ENCODE data around the gene PARD3B. TPM values are rescaled to one million over a fixed set of nuclear protein-coding genes. Genes with fewer than 3 reads are reported as not detected.

The PARD3B gene
- total and polyA plus RNA-seq, 2 of the 8 experiments (the other 6 are each of a cell fraction or from before 2014, with no cell fraction given), result 1.2 to 5.7 TPM

- Histone ChIP-seq H3K4me3 (ENCODE audit: extremely low read depth in 1 of 4, insufficient read depth in 2 of 4, low read depth in 3 of 4, low read length in 4 of 4) (no peak overlapping the region), H4K20me1 (replicated peaks in 1 of 2; ENCODE audit: control insufficient read depth in 1 of 2, insufficient read depth in 2 of 2, low read length in 2 of 2) (no peaks in the 10 kb centered on the region)
- WGBS, 2 experiments (ENCODE audit: extremely low coverage in 1 of 2, insufficient coverage in 1 of 2, insufficient read length in 1 of 2, insufficient replicate concordance in 2 of 2, low coverage in 1 of 2, low lambda C conversion rate in 2 of 2, missing lambda C conversion rate in 1 of 2), result 87% methylated on average over 7 of the region's 7 CpGs; no CpG with 5 or more reads in 1 of the 2 experiments
- no peak for TF ChIP-seq SP2 (IDR thresholded peaks at IDR 0.05; ENCODE audit: low read length)
- TF ChIP-seq HDAC6 (IDR thresholded peaks at IDR 0.05; ENCODE audit: low read depth, low read length), result no peak
- TF ChIP-seq TBP (IDR thresholded peaks at IDR 0.05; ENCODE audit: low read depth, low read length), result no peak
- TF ChIP-seq KDM5A (IDR thresholded peaks at IDR 0.05; ENCODE audit: low read length), result no peak
- no peak for TF ChIP-seq CREB1 (IDR thresholded peaks at IDR 0.05)
- no peak for TF ChIP-seq CBX5 (IDR thresholded peaks at IDR 0.05; ENCODE audit: low read depth, low read length)
- no peak for TF ChIP-seq KDM1A (IDR thresholded peaks at IDR 0.05; ENCODE audit: borderline replicate concordance, low read length)
- TF ChIP-seq USF2 (IDR thresholded peaks at IDR 0.05; ENCODE audit: low read length), result no peak
- TF ChIP-seq CHD2 (IDR thresholded peaks at IDR 0.05; ENCODE audit: low read length), result no peak
- no peak for TF ChIP-seq SIRT6 (IDR thresholded peaks at IDR 0.05; ENCODE audit: low read length)
- TF ChIP-seq KDM4A (IDR thresholded peaks at IDR 0.05; ENCODE audit: low read depth, low read length, severe bottlenecking), result no peak
- no peak for TF ChIP-seq JUND (IDR thresholded peaks at IDR 0.05; ENCODE audit: low read length)
- TF ChIP-seq BACH1 (IDR thresholded peaks at IDR 0.05; ENCODE audit: low read length), result no peak
- no peak for TF ChIP-seq TAF7 (optimal IDR thresholded peaks at IDR 0.05; ENCODE audit: borderline replicate concordance, low read depth, low read length)
- no peak for TF ChIP-seq YY1 (IDR thresholded peaks at IDR 0.05; ENCODE audit: low read depth, low read length)
Observed at GRCh38 chr2:205656461-205656860, 1111.2 kb downstream of the PARD3B start.

More at GRCh38 chr2:205656461-205656860, 1111.2 kb downstream of the PARD3B start:
- no peak overlapping the region for H2BK12ac ChIP-seq (ENCODE audit: low read depth, low read length)
- no peak overlapping the region for H3K14ac ChIP-seq (ENCODE audit: insufficient read length)
- CTCF ChIA-PET (ENCODE audit: partially characterized antibody), result interaction anchor here (1.3 to 1.4 kb wide), 2 partner anchors 11 to 22 kb away, joined by 4 to 6 read pairs; no protein-coding TSS in a partner anchor
- H2BK120ac ChIP-seq (replicated peaks; ENCODE audit: low read depth, low read length), result no peak overlapping the region
- no peak overlapping the region for H4K5ac ChIP-seq (ENCODE audit: insufficient read length, low read depth, low read length)
- no peak overlapping the region for H2BK20ac ChIP-seq (ENCODE audit: low read length)
- no peak overlapping the region for H3K18ac ChIP-seq (ENCODE audit: extremely low read depth, low read length)
- no peak overlapping the region for H2AFZ ChIP-seq (ENCODE audit: low read length)
- no peak overlapping the region for H2BK15ac ChIP-seq (ENCODE audit: low read length)
- H3K56ac ChIP-seq (replicated peaks; ENCODE audit: insufficient read length, low read depth, low read length), result no peak overlapping the region
- H4K8ac ChIP-seq (ENCODE audit: extremely low read depth, insufficient read depth, low read length), result no peak overlapping the region
- H3K9me3 ChIP-seq (ENCODE audit: insufficient read depth in 2 of 2, low read depth in 1 of 2, low read length in 1 of 2), result no peaks in the 10 kb centered on the region
- no peaks in the 10 kb centered on the region; a peak in 1 of 8 replicates for H3K36me3 ChIP-seq (ENCODE audit: control insufficient read depth in 2 of 4, insufficient read depth in 4 of 4, low read length in 3 of 4)
- no peaks in the 10 kb centered on the region for H3K79me1 ChIP-seq (ENCODE audit: low read depth, low read length)
- no peak overlapping the region for H3K27ac ChIP-seq (ENCODE audit: low read depth, low read length)
- no peak overlapping the region for H4K91ac ChIP-seq (replicated peaks; ENCODE audit: insufficient read length, low read length)
- H3K23me2 ChIP-seq (ENCODE audit: low read depth, low read length), result no peaks in the 10 kb centered on the region
- no peak overlapping the region for H2BK5ac ChIP-seq (ENCODE audit: low read depth, low read length)
- H3K9ac ChIP-seq (replicated peaks in 1 of 4; ENCODE audit: extremely low read depth in 1 of 4, low read depth in 3 of 4, low read length in 3 of 4), result no peak overlapping the region
- no peak for FAIRE-seq
- POLR2A ChIA-PET (ENCODE audit: partially characterized antibody), result no interaction called here
- H3K27me3 ChIP-seq (replicated peaks in 1 of 4; ENCODE audit: control insufficient read depth in 3 of 4, extremely low read depth in 1 of 4, insufficient read depth in 3 of 4, low read length in 3 of 4), result peaks cover 0 to 1% (median 0%) of the 10 kb centered on the region in 4 experiments; a peak in 2 of 7 replicates
- H3K79me2 ChIP-seq (ENCODE audit: control insufficient read depth in 1 of 2, insufficient read depth in 2 of 2, low read length in 2 of 2), result no peaks in the 10 kb centered on the region
- H3K4ac ChIP-seq (replicated peaks; ENCODE audit: insufficient read length, low read depth, low read length), result no peak overlapping the region
- H2AK5ac ChIP-seq (ENCODE audit: low read depth, low read length), result no peak overlapping the region
- peak in 1 of 2 experiments; percentile 28 for DNase-seq (ENCODE audit: low read depth in 1 of 2, low spot score in 2 of 2)
- no peak overlapping the region for H3K23ac ChIP-seq (ENCODE audit: insufficient read length)
- no peak overlapping the region for H3K4me2 ChIP-seq (ENCODE audit: insufficient read depth in 1 of 2, low read depth in 2 of 2, low read length in 2 of 2)
- peaks cover 0 to 4% (median 0%) of the 10 kb centered on the region in 4 experiments; a peak in 2 of 7 replicates for H3K4me1 ChIP-seq (replicated peaks in 1 of 4; ENCODE audit: control insufficient read depth in 3 of 4, insufficient read depth in 4 of 4, low read length in 3 of 4)

Data from H1 (cell line).